GM18508 (cell line): ENCODE results near the gene TMPRSS11A.

Experiments used
- ATAC-seq: cut with Tn5 transposase; IDR thresholded peaks from one replicate; pipeline ENCODE4 v1.9.1; 2021; ENCODE audit warnings: moderate number of reproducible peaks; ENCODE audit not compliant: insufficient read depth, unreplicated experiment

The TMPRSS11A gene, protein sequence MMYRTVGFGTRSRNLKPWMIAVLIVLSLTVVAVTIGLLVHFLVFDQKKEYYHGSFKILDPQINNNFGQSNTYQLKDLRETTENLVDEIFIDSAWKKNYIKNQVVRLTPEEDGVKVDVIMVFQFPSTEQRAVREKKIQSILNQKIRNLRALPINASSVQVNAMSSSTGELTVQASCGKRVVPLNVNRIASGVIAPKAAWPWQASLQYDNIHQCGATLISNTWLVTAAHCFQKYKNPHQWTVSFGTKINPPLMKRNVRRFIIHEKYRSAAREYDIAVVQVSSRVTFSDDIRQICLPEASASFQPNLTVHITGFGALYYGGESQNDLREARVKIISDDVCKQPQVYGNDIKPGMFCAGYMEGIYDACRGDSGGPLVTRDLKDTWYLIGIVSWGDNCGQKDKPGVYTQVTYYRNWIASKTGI

DNA sequence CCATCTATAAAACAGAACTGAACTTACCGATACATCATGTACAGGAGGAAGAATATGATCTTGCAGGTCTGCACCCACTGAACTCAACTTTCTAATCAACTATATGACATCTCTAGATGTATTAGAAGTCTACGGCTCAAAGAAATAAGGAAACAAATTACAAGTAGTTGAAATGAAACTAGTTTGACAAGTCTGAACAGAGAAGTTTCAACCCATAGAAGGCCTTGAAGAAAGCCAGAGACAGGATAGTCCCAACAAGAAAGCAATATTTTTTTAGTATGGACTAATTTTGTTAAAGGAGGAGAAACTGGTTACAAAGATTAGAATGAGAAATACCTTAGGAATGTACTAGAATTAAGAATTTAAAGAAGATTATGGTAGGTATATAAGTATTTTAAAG is at the start of gene TMPRSS11A:
TSS of gene TMPRSS11A (minus strand) at position 138 of the 400 bp plus-strand sequence. CDS start at position 38, 100 bp downstream.
- no peak for ATAC-seq

DNA sequence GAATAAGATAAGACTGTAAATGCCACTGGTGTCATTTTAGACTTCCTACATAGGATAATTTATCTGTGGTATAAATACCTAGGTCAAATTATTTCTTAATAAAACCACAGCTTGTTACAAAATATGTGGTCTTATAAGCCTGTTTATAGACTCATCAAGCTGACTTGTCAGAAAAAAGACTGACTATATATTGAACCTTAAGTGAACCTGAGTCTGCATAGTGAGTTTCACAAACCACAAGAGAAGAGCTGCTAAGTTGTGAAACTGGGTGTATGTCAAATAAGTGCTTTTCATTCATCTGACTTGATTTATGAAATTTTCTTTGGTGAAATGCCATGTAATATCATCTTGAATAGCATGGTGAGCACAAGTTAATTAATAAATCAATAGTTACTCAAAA is 48.4 kb upstream of the TMPRSS11A start:
- ATAC-seq, result no peak

DNA sequence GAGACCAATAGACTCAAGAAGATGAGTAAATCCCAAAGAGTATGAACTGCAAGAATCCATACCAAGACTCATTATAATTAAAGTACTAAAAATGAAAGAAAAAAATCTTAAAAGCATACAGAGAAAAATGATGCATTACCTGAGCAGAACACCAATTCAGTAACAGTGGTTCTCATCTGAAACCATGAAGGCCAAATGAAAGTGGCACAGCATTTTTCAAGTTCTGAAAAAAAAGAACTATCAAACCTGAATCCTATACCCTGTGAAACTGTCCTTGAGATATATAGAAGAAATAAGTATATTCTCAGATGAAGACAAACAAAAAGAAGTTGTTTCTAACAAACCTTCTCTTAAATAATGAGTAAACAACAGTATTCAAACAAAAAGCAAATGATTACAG is 39.6 kb upstream of the TMPRSS11A start:
- ATAC-seq, result no peak

DNA sequence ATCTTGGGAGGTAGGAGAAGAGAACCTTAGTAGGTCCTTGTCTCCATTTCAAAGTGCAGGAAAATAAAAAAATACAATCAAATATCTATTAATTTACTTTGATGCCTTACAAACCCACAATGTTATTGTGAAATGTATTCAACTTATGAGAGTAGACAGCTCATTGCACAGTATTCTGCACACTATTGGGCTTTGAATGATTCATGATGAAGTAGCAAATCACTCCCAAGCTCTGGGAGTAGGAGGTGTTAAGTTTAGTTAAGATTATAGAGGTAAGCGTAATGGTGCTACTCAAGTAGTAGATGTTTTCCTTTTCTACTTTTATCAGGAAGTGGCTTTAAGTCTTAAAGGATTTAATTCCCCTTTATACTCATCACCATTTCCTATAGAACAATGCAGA is 32.8 kb upstream of the TMPRSS11A start:
- ATAC-seq, result no peak

DNA sequence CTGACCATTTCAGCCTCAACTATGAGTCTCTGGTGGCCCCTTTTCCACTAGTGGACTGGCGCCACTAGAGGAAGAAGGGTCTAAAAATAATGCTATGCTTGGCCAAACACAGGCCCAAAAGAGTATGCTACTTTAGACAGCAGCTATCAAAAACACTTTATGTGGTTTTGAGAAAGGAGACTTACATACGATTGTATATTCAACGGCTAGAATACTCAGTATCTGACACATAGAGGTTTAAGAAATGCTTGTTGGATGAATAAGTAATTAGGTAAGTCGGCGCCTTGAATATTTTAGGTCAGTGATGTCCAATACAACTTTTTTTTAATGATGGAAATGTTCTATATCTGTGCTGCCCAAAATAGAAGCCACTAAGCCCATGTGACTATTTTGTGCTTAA is 25.7 kb upstream of the TMPRSS11A start:
- no peak for ATAC-seq

DNA sequence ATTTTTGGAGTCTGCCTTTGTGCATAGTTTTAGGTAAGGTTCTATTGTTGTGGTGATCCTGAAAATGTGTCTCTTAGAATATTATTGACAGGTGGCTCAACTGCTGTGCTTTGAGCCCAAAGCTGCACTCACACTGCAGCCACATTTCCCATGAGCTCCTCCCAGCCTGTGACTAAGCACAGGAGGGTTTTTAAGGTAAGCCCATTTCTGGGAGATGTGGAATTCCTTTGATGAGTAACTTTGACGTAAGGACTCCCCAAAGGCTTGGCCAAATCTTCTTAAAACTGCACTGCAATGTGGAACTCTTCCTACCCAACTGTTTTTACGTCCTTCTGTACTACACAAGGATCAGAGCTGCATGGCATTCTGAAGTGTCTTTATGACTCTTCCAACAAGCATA is 20.0 kb upstream of the TMPRSS11A start:
- no peak for ATAC-seq

DNA sequence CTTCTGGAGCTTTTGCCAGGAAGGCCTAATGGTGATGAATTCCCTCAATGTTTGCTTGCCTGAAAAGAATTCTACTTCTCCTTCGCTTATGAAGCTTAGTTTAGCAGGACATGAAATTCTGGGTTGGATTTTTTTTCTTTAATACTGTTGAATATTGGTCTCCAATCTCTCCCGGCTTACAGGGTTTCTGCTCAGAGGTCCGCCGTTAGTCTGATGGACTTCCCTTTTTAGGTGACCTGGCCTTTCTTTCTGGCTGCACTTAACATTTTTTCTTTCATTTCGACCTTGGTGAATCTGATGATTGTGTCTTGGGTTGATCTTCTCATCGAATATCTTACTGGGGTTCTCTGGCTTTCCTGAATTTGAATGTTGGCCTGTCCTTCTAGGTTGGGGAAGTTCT is 17.2 kb upstream of the TMPRSS11A start:
- no peak for ATAC-seq

DNA sequence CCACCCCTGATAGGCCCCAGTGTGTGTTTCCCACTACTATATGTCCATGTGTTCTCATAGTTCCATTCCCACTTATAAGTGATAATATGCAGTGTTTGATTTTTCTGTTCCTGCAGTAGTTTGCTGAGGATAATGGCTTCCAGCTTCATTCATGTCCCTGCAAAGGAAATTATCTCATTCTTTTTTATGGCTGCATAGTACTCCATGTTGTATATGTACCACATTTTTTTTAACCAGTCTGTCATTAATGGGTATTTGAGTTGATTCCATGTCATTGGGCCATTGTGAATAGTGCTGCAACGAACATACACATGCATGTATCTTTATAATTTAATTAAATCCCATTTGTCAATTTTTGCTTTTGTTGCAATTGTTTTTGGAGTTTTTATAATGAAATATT is 10.3 kb upstream of the TMPRSS11A start:
- no peak for ATAC-seq

DNA sequence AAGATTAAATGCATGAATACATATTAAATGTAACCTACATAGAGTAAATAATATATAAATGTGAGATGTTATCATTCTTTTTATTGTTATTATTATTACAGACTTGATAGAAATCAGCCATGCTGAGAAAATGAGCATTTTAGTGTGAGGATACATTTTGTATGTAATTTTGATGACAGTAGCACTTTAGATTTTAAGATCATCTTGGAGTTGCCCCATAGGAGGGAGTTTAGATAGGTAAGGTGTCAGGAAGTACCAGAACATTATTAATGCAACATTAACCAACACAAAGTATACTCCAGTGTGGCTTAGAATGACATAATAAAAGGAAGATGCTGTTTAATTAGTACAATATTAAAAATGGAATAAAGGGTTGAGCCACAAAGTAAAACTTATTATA is 8.4 kb downstream of the TMPRSS11A start:
- ATAC-seq, result no peak

DNA sequence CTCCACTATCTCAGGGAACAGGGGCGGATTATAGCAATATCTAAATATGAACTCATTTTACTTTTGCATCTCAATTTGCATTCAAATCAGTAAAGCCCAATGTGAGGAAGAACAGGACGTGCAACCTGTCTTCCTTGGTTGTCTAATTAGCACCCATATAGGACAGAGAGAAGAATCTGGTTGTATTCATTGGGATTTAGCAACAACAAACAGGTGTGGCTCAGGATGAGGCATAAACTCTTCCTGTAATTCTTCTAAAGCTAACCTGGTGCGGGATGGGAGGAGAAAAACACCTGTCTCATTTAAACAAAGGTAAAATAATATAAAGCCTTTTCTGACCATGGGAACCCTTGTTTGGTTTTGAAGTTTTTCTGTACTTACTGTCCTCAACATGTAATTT is 22.2 kb downstream of the TMPRSS11A start:
- no peak for ATAC-seq

DNA sequence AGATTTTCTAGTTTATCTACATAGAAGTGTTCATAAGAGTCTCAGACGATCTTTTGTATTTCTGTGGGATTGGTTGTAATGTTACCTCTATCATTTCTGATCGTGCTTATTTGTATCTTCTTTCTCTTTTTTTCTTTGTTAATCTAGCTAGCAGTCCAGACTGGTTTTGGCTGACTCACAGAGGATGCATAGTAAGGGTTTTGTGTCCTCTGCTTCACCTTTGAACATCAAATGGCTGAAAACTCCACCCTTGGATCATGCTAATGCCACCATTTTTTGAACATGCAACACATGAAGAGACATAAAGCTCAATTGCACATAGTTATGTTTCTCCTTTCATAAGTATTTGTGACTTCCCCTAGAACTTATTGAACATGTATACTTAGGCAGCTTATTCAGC is 22.8 kb downstream of the TMPRSS11A start:
- no peak for ATAC-seq

DNA sequence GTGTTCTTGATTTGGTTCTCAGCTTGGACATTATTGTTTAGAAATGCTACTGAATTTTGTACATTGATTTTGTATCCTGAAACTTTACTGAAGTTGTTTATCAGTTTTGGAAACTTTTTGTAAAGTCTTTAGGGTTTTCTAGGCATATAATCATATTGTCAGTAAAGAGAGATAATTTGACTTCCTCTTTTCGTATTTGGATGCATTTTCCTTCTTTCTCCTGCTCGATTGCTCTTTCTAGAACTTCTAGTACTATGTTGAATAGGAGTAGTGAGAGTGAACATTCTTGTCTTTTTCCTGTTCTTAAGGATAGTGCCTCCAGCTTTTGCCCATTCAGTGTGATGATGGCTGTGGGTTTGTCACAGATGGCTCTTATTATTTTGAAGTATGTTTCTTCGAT is 24.1 kb downstream of the TMPRSS11A start:
- no peak for ATAC-seq

DNA sequence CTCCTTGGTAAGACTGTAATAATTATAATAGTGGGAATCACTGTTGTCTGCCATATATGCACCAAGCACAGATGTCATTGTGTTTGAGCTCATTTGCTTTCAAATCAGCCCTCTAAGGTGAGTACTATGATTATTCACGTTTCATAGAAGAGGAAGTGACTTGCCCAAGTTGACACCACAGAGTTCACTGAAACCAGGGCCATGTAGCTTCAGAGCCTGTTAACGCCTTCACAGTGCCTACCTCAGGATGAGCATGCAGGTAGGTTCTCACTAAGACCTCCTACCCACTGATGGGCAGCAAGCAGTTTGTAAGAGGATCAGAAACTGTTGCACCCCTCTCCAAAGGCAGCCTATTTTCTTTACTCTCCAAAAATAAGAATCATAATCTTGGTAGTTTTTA is 27.4 kb downstream of the TMPRSS11A start:
- no peak for ATAC-seq

DNA sequence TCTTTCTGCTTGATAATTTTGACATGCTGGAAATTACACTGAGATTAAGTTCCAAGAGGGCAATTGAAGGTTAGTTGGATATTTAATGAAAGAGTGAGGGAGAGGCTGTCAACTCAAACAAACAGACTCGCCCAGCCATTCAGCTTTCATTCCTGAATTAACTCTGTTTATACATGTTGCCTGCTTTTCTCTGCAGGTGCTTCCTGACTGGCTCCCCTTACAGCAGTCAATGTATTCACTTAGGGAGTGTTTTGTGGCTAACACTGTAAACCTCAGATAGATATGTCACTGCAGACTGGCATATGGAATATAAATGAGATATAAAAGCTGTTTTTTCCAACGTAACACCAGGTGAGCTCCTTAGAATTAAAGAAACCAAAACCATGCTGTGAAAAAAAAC is 28.7 kb downstream of the TMPRSS11A start:
- no peak for ATAC-seq

DNA sequence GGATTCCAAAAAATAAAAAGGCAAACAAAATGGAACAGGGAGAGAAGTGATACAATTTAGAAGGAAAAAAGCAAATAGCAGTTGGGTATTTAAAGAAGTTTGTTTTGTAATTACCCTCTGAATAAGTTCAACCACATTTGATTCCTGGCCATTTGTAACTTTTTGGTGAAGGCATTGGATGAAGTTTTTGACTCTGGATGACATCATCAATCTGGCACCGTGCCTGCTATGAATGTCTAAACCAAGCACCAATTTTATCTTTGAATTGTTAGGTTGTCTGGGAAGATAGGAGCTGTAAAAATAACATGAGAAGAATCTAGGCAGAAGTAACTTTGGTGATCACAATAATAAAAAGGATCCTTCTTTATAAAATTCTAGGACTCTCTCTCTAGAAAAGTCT is 29.5 kb downstream of the TMPRSS11A start:
- no peak for ATAC-seq

DNA sequence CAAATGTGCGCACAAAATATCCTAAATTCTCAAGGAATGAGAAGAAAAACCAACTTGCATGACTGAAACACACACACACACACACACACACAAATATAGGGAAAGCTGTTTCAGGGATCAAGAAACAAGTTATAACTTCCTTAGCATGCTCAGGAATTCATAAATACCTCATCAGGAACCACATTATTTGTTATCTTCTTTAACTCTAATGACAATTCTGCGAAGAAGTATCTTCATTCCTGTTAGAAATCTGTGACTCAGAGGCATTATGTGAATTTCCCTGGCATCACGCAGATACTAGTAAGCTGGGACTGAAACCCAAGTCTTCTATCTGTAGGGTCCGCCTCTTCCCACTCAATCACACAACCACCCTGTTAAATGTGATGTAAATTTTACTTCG is 30.3 kb downstream of the TMPRSS11A start:
- no peak for ATAC-seq

DNA sequence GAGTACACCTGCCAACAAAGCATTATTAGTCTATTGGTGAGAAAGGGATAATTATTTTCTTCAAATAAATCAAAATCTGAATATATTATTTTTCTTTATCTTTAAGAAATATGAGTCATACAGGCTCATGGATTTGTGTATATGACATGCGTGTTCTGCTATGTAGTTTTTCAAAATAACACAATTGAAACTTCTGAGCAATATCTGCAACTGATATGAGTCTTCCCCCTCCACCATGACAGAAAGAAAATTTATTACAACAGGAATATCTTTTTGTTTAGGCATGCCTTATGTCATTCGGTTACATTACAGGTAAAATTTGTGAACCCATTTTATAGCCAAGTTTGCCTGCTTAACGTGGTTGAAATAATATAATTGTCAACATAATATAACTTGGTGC is 32.0 kb downstream of the TMPRSS11A start:
- no peak for ATAC-seq

DNA sequence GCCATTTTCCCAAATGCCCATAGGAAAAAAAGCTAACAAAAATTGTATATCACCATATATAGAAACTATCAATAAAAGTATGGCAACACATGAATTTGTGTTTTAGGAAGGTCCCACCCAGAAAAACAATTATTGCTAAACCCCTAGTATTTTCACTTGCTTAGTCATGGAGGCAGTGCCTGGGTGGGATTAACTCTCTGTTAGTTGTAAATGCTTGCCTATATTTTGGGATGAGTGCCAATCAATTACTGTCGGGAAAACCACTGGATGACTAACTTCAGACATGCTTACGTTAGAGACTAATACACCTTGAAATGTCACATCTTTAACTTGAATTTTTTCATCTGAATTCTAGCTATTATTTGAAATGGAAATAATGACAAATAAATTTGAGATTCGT is 33.9 kb downstream of the TMPRSS11A start:
- no peak for ATAC-seq

DNA sequence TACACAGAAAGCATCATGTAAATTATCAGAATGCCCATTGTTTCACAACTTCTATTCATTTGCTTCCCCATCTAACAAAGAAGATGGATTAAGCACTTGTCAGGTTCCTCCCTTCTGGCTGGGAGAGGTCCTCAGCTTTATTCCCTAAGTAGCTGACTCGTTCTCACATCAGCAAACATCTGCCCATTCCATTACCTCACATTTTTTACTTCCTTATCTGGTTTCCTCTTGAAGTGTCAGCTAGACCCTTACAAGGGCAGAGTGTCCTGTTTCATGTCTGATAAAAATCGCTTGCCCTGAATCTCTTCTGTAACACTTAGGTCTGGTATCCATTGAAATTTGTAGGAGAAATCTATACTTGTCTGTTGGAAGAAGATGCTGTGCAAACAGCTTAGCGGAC is 34.7 kb downstream of the TMPRSS11A start:
- no peak for ATAC-seq

DNA sequence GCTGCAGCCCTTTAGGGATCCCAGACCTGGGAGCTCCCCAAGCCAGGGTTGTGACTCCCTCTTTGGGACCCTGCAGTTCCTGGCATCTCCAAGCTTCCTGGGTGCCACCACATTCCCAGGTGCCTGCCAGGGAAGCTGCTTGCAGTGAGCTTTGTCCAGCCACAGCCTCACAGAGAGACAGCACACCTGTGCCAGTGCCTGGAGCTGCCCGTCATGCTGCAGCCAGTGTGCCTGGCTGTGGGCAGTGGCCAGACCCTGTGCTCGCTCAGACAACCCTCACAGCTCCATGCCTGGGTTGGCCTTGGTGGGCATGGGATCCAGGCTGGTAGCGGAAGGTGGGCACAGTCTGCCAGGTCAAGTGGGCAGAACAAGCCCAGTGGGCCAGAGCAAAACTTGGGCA is 36.0 kb downstream of the TMPRSS11A start:
- ATAC-seq, result no peak

DNA sequence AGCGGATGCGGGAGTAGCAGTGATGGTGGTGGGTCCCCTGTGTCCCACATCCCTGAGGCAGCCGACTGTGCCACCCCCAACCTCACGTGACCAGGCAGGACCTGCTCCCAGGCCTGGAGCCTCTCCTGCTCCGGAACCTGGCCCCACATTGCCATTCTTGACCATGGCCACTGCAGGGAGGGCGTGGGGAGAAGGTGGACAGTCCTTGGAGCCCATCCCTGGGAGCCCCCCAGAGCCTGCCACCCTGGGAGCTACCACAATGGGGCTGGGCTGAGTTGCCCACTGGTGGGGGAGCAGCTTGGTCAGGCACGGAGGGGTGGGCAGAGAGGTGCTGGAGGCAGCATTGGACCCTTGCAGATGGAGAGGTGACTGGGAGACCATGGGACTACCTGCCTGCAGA is 36.8 kb downstream of the TMPRSS11A start:
- ATAC-seq, result no peak

DNA sequence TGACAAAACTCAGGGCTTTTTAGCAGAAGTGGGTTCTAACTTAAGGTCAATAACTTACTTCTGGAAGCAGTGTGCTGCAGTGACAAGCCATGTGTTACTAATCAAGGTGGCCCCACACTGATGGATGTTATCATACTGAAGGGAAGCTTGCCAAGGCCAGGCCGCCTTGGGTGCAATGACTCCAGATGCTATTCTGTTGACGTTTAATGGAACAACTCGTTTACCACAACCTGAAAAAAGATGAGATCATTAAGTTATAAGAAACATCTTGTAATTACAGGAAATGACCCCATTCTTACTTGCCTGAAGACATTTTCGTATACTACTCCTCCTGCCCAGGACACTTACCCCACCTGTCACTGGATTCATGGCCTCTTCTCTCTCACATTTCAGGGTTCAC is 40.6 kb downstream of the TMPRSS11A start:
- no peak for ATAC-seq
